ENCODE measurements around the gene B3GALT6.
"Not testable (repeated sequence)": the region's sequence is repeated elsewhere in the genome, so short reads cannot be mapped to it uniquely, and the experiment has no call there.

The B3GALT6 gene

GRCh38 chr1:1187938-1188337 lies 44.1 kb upstream of the B3GALT6 start:
- TF ChIP-seq CTCF (IDR thresholded peaks at IDR 0.05; ENCODE audit: insufficient read depth, low read length, poor library complexity, severe bottlenecking): no peak
- no peak for DNase-seq (ENCODE audit: extremely low read depth, insufficient read length)
- Histone ChIP-seq H3K27me3 (replicated peaks; ENCODE audit: control insufficient read depth, insufficient read depth, low read length) (no peaks in the 10 kb centered on the region), H3K36me3 (ENCODE audit: control insufficient read depth, insufficient read depth, low read length) (no peaks in the 10 kb centered on the region), H3K4me3 (replicated peaks; ENCODE audit: low read depth, low read length) (no peak overlapping the region)

GRCh38 chr1:1189111-1189510 lies 42.9 kb upstream of the B3GALT6 start:
- no peak for TF ChIP-seq CTCF (IDR thresholded peaks at IDR 0.05; ENCODE audit: insufficient read depth, low read length, poor library complexity, severe bottlenecking)
- H3K27me3 ChIP-seq (replicated peaks; ENCODE audit: control insufficient read depth, insufficient read depth, low read length): no peaks in the 10 kb centered on the region
- no peaks in the 10 kb centered on the region for H3K36me3 ChIP-seq (ENCODE audit: control insufficient read depth, insufficient read depth, low read length)
- H3K4me3 ChIP-seq (replicated peaks; ENCODE audit: low read depth, low read length): no peak overlapping the region
- no peak for DNase-seq (ENCODE audit: extremely low read depth, insufficient read length)

GRCh38 chr1:1191734-1192133 lies 40.3 kb upstream of the B3GALT6 start:
- DNase-seq (ENCODE audit: extremely low read depth, insufficient read length): no peak
- Histone ChIP-seq H3K36me3 (ENCODE audit: control insufficient read depth, insufficient read depth, low read length) (no peaks in the 10 kb centered on the region), H3K4me3 (replicated peaks; ENCODE audit: low read depth, low read length) (no peak overlapping the region), H3K27me3 (replicated peaks; ENCODE audit: control insufficient read depth, insufficient read depth, low read length) (no peaks in the 10 kb centered on the region)
- TF ChIP-seq CTCF (IDR thresholded peaks at IDR 0.05; ENCODE audit: insufficient read depth, low read length, poor library complexity, severe bottlenecking): no peak

GRCh38 chr1:1194723-1195122 lies 37.3 kb upstream of the B3GALT6 start:
- no peak for DNase-seq (ENCODE audit: extremely low read depth, insufficient read length)
- Histone ChIP-seq H3K36me3 (ENCODE audit: control insufficient read depth, insufficient read depth, low read length) (no peaks in the 10 kb centered on the region), H3K27me3 (replicated peaks; ENCODE audit: control insufficient read depth, insufficient read depth, low read length) (no peaks in the 10 kb centered on the region), H3K4me3 (replicated peaks; ENCODE audit: low read depth, low read length) (no peak overlapping the region)
- TF ChIP-seq CTCF (IDR thresholded peaks at IDR 0.05; ENCODE audit: insufficient read depth, low read length, poor library complexity, severe bottlenecking): no peak

GRCh38 chr1:1195726-1196125 lies 36.3 kb upstream of the B3GALT6 start:
- H3K27me3 ChIP-seq (replicated peaks; ENCODE audit: control insufficient read depth, insufficient read depth, low read length): not testable (repeated sequence)

GRCh38 chr1:1196431-1197187 lies 35.4 kb upstream of the B3GALT6 start:
- Histone ChIP-seq H3K4me3 (replicated peaks; ENCODE audit: low read depth, low read length) (no peak overlapping the region), H3K36me3 (ENCODE audit: control insufficient read depth, insufficient read depth, low read length) (no peaks in the 10 kb centered on the region), H3K27me3 (replicated peaks; ENCODE audit: control insufficient read depth, insufficient read depth, low read length) (no peaks in the 10 kb centered on the region)
- peak; percentile 3 for DNase-seq (ENCODE audit: extremely low read depth, insufficient read length)
- no peak for TF ChIP-seq CTCF (IDR thresholded peaks at IDR 0.05; ENCODE audit: insufficient read depth, low read length, poor library complexity, severe bottlenecking)

More at GRCh38 chr1:1195726-1196125, 36.3 kb upstream of the B3GALT6 start:
- not testable (repeated sequence) for H3K36me3 ChIP-seq (ENCODE audit: control insufficient read depth, insufficient read depth, low read length); H3K4me3 ChIP-seq (replicated peaks; ENCODE audit: low read depth, low read length); DNase-seq (ENCODE audit: extremely low read depth, insufficient read length)

Measured in GM06990 (cell line).